Smooth muscle cell (in vitro differentiated cells): ENCODE measurements around the gene EXPH5. TPM values are rescaled to one million over a fixed set of nuclear protein-coding genes. Genes with fewer than 3 reads are reported as not detected.
A peak's percentile ranks its signal among the peaks of the same experiment; 100 is the strongest.

ENCODE experiments used
- DNase-seq: peaks from one replicate; lab custom pipeline; 2025; ENCODE audit not compliant: unreplicated experiment; lab: John Stamatoyannopoulos, UW
- H2AFZ ChIP-seq: fragments of 200-600 bp; sonication (generic); 2 replicates; pipeline ENCODE4 v1.6.0; 2016; ENCODE audit warnings: antibody characterized with exemption, low read depth, mild to moderate bottlenecking
- H3F3A ChIP-seq: fragments of 200-600 bp; sonication (generic); 2 replicates; pipeline ENCODE4 v1.6.0; 2017; ENCODE audit warnings: antibody characterized with exemption, low read depth
- H3K27ac ChIP-seq: fragments of 200-600 bp; sonication (generic); 2 replicates; pipeline ENCODE4 v1.5.1; 2016; ENCODE audit warnings: low read depth, mild to moderate bottlenecking
- H3K27me3 ChIP-seq: fragments of 200-600 bp; sonication (generic); 2 replicates; pipeline ENCODE4 v1.6.1; 2016; ENCODE audit warnings: low read depth, mild to moderate bottlenecking
- H3K36me3 ChIP-seq: fragments of 200-600 bp; sonication (generic); 2 replicates; pipeline ENCODE4 v1.5.1; 2016; ENCODE audit warnings: low read depth
- H3K4me1 ChIP-seq: fragments of 200-600 bp; sonication (generic); 2 replicates; pipeline ENCODE4 v1.5.1; 2016; ENCODE audit warnings: low read depth
- H3K4me2 ChIP-seq: fragments of 200-600 bp; sonication (generic); 2 replicates; pipeline ENCODE4 v1.6.0; 2016; ENCODE audit warnings: mild to moderate bottlenecking
- H3K4me3 ChIP-seq: fragments of 200-600 bp; sonication (generic); 2 replicates; pipeline ENCODE4 v1.5.1; 2016; ENCODE audit warnings: mild to moderate bottlenecking
- H3K79me2 ChIP-seq: fragments of 200-600 bp; sonication (generic); 2 replicates; pipeline ENCODE4 v1.6.0; 2016; ENCODE audit warnings: low read depth, mild to moderate bottlenecking
- H3K9ac ChIP-seq: fragments of 200-600 bp; sonication (generic); 2 replicates; pipeline ENCODE4 v1.6.0; 2016; ENCODE audit warnings: low read depth
- H3K9me3 ChIP-seq: fragments of 200-600 bp; sonication (generic); replicated peaks from 2 replicates; pipeline ENCODE4 v1.5.1; 2016; ENCODE audit warnings: low read depth
- H4K20me1 ChIP-seq: fragments of 200-600 bp; sonication (generic); 2 replicates; pipeline ENCODE4 v1.6.0; 2016; ENCODE audit warnings: low read depth
- CTCF ChIP-seq: fragments of 200-600 bp; sonication (generic); IDR thresholded peaks from 2 replicates; pipeline ENCODE4 v1.5.1; 2017; ENCODE audit warnings: borderline replicate concordance, mild to moderate bottlenecking, antibody characterized with exemption; ENCODE audit not compliant: insufficient read depth, poor library complexity, severe bottlenecking
- WGBS: methylation state at CpG from one replicate; pipeline ENCODE4 v1.1.7; 2016; ENCODE audit warnings: low lambda C conversion rate; 5-methylcytosine and 5-hydroxymethylcytosine counted together
- polyA plus RNA-seq: library from polyadenylated mRNA; unstranded; fragments of >200 nt; fragmentation: Nextera tagmentation; extraction: Ambion mirVana; gene quantifications from 2 replicates; pipeline ENCODE4 v1.2.1, GENCODE V29; 2016
- total RNA-seq: library from RNA; depleted of rRNA; stranded (reverse); fragments of >200 nt; gene quantifications from 2 replicates; pipeline ENCODE4 v1.2.3, GENCODE V29; 2014

The EXPH5 gene
- total and polyA plus RNA-seq, 2 experiments from 2014 or later, result 0.54 to 6.9 TPM

GRCh38 chr11:108543316-108543964 is 50.1 kb downstream of the EXPH5 start:
- H3K27ac ChIP-seq, result no peak overlapping the region
- H3K9me3 ChIP-seq, result no peaks in the 10 kb centered on the region
- no peak overlapping the region for H3K9ac ChIP-seq
- no peaks in the 10 kb centered on the region for H4K20me1 ChIP-seq
- TF ChIP-seq CTCF, result no peak
- 81% methylated on average over 5 of the region's 5 CpGs for WGBS
- no peak for DNase-seq
- H3K4me1 ChIP-seq, result peaks cover 9% of the 10 kb centered on the region
- no peak overlapping the region for H2AFZ ChIP-seq
- H3K27me3 ChIP-seq, result no peaks in the 10 kb centered on the region
- H3K79me2 ChIP-seq, result no peaks in the 10 kb centered on the region
- no peak overlapping the region for H3K4me2 ChIP-seq
- H3K36me3 ChIP-seq, result no peaks in the 10 kb centered on the region
- H3F3A ChIP-seq, result no peaks in the 10 kb centered on the region
- H3K4me3 ChIP-seq, result no peak overlapping the region

- no peaks in the 10 kb centered on the region for H3K79me2 ChIP-seq
- TF ChIP-seq CTCF, result no peak
These were observed 52.0 kb downstream of the EXPH5 start for GRCh38 chr11:108541531-108541930.

DNA sequence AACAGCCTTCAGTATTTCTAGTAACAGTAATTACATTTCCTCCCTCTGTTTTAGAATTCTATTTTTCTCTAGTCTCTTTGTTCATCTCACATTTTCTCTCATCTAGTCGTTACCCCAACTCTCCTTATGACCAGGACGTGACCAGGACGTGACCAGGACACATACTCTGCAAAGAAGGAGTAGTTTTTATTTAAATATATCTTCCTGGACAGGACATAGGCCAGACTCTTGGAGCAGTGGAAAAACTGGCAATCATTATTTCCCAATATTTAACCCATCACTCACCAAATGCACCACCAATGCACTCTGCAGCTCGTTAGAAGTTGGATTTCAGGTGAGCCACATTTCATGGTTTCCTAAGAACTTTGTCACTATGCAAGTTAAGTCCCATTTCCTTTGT is 55.1 kb downstream of the EXPH5 start:
- no peak for DNase-seq
- H3F3A ChIP-seq, result no peaks in the 10 kb centered on the region
- no peaks in the 10 kb centered on the region for H3K27me3 ChIP-seq
- no peaks in the 10 kb centered on the region for H3K9me3 ChIP-seq
- 92% methylated on average over 4 of the region's 4 CpGs for WGBS
- no peak overlapping the region for H3K4me3 ChIP-seq
- no peaks in the 10 kb centered on the region for H4K20me1 ChIP-seq
- H3K4me1 ChIP-seq, result peaks cover 11% of the 10 kb centered on the region
- peak overlapping the region; percentile 43 for H3K27ac ChIP-seq
- H3K79me2 ChIP-seq, result no peaks in the 10 kb centered on the region
- H3K9ac ChIP-seq, result peak overlapping the region; percentile 12
- H3K4me2 ChIP-seq, result no peak overlapping the region
- H3K36me3 ChIP-seq, result no peaks in the 10 kb centered on the region
- TF ChIP-seq CTCF, result no peak
- no peak overlapping the region for H2AFZ ChIP-seq

More at GRCh38 chr11:108541531-108541930, 52.0 kb downstream of the EXPH5 start:
- no peak overlapping the region for H3K27ac ChIP-seq
- H3K27me3 ChIP-seq, result no peaks in the 10 kb centered on the region
- H3F3A ChIP-seq, result no peaks in the 10 kb centered on the region
- H3K9me3 ChIP-seq, result no peaks in the 10 kb centered on the region
- no peak overlapping the region for H3K9ac ChIP-seq
- H3K4me2 ChIP-seq, result no peak overlapping the region
- no peak for DNase-seq
- no peaks in the 10 kb centered on the region for H3K36me3 ChIP-seq
- no peak overlapping the region for H2AFZ ChIP-seq
- no peak overlapping the region for H3K4me3 ChIP-seq
- H3K4me1 ChIP-seq, result peaks cover 11% of the 10 kb centered on the region
- no peaks in the 10 kb centered on the region for H4K20me1 ChIP-seq

DNA sequence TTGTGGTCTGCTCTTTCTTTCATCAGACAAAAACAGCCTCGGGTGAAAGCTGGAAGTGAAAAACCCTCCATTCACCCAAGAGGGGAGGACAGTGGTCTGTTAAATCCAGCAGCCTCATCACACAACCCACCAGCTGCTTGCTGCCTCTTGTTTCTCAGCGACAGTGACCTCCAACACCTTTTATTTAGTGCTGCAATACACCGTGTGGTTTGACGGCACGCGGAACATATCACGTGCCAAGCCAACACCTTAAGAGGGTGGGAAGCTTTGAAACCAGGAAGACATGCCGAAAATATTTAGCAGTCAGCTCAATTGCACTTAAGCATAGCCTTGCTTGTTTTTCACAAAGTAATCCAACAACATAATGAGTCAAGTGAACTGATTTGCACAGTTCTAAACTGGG is 55.5 kb downstream of the EXPH5 start:
- no peaks in the 10 kb centered on the region for H3K9me3 ChIP-seq
- H3K36me3 ChIP-seq, result no peaks in the 10 kb centered on the region
- H2AFZ ChIP-seq, result no peak overlapping the region
- H3K4me3 ChIP-seq, result no peak overlapping the region
- TF ChIP-seq CTCF, result no peak
- 59% methylated on average over 8 of the region's 8 CpGs for WGBS
- H3K4me2 ChIP-seq, result peak overlapping the region; percentile 52
- no peaks in the 10 kb centered on the region for H4K20me1 ChIP-seq
- no peaks in the 10 kb centered on the region for H3K27me3 ChIP-seq
- no peaks in the 10 kb centered on the region for H3F3A ChIP-seq
- H3K4me1 ChIP-seq, result peaks cover 11% of the 10 kb centered on the region
- no peak for DNase-seq
- peak overlapping the region; percentile 12 for H3K9ac ChIP-seq
- no peaks in the 10 kb centered on the region for H3K79me2 ChIP-seq
- H3K27ac ChIP-seq, result peak overlapping the region; percentile 43
